ENCODE results near the gene HEXIM1.

- TF ChIP-seq CTCF (IDR thresholded peaks at IDR 0.05; ENCODE audit: poor library complexity) (no peak), EZH2 (IDR thresholded peaks at IDR 0.05; ENCODE audit: borderline replicate concordance) (no peak)
Measured at GRCh38 chr17:45132320-45132571, 16.0 kb upstream of the HEXIM1 start, which contains the start of gene PLCD3.

All from hepatocyte (in vitro differentiated cells).